ENCODE data around the gene SELL.
"Not testable (repeated sequence)": the region's sequence is repeated elsewhere in the genome, so short reads cannot be mapped to it uniquely, and the experiment has no call there.

Gene SELL

DNA sequence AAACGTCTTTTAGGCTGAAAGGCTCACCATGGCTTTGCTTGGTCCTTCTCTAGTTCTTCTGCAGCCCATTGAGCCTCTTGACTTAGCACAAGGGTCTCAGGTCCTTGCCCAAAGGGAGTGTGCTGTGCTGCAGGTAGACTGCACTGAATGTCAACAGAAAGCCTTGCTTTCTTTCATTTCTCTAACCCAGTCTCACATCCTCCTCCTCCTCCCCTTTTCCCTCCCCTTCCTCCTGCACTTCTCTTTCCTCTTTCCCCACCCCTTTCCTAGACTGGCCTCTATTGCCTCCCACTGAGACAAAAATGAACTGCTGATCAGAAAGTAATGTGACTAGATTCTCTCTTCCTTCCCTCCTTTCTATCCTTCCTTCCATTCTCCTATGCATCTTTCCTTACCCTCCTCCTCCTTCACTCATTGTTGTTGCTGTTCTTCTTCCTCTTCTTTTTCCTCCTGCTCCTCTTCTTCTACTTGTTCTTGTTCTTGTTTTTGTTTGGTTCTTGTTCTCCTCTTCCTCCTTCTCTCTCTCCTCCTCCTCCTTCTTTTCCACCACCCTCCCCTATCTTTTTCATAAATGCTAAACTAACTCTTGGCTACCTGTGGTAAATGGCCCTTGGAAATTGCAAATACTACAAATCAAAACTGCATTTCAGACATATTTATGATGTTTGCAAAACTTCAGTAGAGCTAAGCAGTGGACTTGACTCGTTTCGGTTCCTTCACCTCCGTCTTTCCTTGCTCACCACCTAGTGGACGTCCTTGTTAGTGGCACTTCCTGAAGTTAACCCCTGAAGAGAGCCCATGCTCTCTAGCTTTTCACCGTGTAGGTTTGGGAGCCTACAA, at the start of gene SELL:
Gene SELL (minus strand): TSS at position 152 of the 840 bp plus-strand sequence. CDS start 122 bp downstream, at position 30.
- DNase-seq = peak; percentile 82

DNA sequence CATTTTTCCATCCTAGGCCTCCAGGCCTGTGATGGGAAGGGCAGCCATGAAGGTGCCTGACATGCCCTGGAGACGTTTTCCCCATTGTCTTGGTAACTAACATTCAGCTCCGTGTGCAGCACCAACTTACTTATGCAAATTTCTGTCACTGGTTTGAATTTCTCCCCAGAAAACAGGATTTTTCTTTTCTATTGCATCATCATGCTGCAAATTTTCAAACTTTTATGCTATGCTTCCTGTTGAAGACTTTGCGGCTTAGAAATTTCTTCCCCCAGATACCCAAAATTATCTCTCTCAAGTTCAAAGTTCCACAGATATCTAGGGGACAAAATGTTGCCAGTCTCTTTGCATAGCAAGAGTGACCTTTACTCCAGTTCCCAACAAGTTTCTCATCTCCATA, 47.6 kb upstream of the SELL start:
- DNase-seq = no peak

DNA sequence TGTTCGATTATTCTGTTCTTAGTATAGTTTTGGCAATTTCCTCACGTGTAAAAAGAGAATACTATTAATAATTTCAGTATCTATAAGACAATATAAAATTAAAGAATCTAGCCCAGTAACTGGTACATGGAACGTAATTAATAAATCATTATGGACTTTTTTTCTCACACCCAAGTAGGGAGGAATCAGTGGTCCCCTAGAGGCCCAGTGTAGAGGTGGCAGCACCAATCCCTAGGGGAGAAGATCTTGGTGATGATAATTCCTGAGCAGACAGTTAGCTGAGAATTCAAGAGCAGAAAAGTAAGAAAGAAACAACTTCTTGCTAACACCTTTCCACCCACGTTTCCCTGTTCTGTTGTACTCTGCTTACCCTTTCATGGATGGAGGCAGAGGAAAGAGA, 42.1 kb upstream of the SELL start:
- no peak for DNase-seq

DNA sequence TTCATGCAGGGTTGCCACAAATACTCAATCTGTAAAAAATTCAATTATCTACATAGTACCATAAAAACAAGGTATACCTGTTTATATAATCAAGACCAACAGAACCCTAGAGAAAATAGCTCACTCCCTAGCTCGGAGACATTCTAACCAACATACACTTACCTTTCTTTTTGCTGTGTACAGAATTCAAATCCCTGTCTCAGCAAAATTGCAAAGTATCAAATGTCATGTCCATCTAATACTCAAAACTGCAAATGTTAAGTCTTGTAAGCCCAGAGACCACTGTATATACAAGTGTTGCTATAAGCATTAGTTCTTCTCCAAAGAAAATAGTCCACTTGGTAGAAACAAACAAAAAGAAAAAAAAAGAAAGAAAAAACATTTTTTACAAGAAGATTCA, 38.6 kb upstream of the SELL start:
- DNase-seq = no peak

DNA sequence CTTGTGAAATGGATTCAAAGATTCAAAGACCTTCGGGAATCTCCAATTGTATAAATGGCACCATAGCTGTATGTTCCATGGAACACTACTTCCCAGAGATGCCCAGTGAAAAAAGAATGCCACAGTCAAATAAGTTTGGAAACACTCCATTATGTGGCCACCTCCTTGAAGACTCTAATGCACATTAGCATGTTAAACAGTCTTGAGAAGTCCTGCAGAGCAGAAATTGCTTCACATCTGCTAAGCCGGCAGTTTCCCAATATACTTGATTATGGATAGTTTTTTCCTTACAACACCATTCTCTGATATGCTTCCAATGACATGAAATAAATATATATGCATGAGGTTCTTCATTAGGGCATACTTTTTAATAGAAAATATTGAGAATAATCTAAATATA, 35.1 kb upstream of the SELL start:
- DNase-seq = no peak

DNA sequence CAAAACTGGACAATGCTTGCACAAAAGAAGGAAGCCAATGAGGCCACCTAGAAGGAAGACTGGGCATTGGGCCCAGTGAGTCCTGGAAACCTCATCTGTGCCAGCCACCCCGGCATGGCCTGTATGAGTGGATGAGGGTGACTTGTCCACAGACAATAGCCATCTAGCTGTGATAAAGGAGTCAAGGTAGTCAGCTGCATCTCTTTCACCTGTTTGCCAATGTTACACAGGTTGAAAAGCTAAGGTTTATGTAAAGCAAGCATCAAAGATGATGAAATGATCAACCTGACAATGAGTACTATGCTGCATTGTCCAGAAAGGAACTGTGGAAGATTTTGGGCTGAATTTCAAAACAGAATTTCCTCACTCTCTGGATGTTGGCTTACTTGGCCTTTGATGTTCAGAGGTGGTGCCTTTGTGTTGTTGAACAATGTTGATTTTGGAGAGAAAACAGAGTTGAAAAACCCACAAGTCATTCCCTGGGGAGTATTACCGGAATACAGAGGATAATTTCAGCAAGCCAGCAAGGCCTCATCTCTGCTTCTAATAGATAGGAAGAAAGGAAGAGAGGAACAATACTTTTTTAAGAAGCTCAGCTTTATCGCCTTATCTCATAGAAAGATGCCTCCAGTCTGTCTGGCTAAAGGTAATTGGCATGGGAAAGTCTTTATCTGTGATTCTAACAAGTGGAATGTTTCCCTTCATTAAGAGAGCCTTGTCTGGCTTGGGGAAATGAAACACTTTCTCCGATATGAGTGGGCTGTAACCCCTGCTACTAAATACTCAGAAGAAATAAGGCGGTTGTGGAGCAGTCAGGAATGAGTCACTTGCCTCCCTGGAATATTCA, 33.8 kb upstream of the SELL start:
- DNase-seq = no peak

DNA sequence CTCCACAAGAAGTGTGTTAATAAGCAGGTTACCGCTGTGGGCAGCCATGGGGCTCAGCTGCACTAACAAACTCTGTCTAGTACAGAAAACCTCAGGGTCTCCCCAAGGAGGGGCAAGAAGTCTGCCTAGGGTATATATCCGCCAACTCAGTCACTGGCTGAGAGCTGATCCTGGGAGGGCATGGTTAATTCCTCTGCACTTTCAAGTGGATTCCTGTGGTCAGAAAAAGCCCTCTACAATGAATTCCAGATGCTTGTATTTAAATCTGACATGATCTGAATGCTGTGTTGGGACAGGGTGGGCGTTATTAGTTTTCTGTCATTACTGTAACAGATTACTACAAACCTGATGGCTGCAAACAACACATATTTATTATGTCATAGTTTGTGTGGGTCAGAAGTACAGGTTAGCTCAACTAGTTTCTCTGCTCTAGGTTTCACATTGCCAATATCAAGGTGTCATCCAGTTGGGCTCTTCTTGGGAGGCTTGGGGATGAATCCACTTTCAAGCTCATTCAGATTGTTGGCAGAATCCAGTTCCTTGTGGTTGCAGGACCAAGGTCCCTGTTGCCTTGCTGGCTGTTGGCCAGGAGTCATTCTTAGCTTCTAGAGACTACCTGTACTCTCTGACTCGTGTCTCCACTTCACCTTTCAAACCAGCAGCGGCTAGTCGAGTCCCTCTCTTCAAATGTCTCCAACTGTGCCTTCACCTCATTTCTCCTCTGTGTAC, 30.4 kb upstream of the SELL start:
- DNase-seq = no peak

DNA sequence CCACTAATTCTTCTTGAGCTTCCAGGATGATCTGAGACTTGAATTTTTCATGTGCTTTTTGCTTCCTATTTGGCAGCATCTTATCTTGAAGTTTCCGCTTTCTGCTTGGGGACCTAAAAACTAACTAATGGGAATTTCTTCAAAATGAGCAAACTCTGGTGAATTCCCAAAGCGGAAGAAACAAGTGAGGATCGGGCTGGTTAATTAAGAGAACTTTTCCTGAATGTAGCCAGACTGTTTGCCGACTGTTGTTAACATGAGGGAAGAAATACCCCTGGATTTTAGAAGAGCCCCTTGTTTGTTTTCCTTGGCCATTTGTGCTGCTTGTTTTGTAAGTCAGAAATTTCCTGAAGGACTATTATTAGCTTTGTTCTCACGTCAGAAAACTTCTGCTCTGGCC, 28.6 kb upstream of the SELL start:
- no peak for DNase-seq

DNA sequence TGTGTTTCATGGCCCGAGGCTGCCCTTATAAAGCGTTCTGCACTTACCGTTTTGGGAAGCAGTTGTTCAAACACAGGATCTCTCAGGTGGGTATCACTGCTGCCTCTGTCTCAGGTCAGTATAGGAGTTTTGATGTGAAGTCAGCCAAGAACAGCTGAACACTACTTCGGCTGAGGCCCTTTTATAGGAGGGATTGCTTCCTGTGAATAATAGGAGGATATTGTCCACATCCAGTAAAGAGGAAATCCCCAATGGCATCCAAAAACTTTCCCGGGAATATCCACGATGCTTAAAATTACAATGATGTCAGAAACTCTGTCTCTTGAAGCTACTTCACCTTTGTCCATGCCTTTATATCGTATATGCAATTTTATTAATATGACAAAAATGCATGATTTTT, 22.5 kb upstream of the SELL start, which contains the start of gene SELE:
Gene SELE (minus strand): TSS at position 156 of the 400 bp plus-strand sequence. CDS start 467 bp downstream, outside the sequence.
- no peak for DNase-seq

DNA sequence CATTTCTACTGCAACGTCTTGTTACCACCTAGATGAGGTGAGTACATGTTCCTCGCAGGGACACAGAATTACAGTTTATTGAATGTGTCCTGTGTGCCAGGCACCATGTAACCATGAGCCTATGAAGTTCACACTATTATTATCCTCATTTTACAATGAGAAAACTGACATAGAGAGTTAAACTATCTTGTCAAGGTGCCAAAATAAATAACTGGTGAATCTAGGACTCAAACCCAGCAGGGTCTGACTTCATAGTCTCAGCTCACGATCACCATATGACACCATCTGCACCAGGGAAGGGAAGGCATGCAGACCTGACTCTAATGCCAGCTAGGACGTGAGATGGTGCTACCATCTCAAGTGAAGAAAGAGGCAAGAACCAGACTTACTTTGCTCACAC, 20.0 kb upstream of the SELL start:
- DNase-seq = no peak

DNA sequence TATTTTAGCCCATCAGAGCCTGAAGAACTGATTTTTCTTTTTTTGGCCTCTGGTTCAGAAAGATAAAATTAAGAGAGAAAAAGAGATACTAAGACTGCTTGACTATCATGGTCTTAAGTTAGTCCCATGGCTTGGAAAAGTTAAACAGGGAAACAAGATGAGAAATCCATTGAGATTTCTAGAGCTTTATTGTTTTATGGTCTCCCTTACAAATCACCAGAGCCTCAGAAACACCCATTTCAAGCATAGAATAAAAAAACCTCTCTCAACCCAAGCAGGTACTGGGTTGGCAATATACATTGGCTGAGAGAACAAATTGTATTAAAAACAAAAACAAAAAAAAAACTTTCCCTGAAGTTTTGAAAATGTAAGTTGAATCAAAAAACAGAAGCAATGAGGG, 18.6 kb upstream of the SELL start:
- no peak for DNase-seq

DNA sequence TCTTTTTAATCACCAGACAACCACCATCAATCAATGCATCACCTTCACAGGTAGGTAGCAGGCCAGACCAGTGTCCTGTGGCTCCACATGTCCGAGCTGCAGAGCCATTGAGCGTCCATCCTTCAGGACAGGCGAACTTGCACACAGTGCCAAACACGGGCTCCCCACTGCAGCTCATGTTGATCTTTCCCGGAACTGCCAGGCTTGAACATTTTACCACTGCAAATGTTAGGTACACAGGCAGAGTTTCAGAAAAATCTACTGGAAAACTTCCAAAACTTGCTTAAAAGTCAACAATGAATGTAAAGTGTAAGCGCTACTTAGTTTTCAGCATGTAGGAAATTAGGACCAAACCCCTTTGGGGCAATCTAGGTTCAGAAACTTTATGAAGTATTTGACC, 15.9 kb upstream of the SELL start:
- DNase-seq = no peak

DNA sequence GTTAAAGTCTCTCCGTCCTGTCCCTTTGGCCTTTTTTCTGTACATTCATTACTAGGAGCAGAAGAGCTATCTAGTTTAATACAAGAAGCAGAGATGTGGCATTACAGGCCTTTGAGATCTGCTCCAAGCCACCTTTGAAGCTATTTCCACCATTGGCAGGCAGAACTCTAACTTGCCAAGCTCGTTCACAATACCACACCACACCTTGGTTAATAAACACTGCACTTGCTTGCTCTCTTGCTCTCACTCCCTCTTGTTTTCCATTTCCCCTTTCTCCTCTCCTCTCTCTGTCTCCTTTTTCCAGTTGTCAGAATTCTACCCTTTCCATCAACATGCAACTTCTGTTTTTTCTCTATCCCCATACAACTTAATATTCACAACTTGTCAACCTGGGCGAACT, 15.4 kb upstream of the SELL start:
- no peak for DNase-seq

DNA sequence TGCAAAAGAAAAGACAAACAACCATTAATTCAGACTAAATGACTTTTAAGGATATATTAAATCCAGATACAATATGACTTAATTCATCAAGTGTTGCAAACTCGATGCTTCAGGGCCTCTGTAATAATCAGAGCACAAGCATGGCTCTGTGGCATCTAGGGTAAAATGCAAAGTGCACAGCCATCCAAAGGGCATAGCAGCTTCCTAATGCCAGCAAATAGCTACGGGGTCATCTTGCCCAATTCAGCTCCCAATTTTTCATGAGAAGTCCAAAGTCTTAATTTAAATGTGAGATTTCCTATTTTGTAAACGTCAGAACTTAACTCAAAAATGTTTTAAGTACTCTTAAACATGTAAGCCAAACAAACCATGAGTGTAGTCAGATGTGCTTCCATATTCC, 14.5 kb upstream of the SELL start:
- no peak for DNase-seq

DNA sequence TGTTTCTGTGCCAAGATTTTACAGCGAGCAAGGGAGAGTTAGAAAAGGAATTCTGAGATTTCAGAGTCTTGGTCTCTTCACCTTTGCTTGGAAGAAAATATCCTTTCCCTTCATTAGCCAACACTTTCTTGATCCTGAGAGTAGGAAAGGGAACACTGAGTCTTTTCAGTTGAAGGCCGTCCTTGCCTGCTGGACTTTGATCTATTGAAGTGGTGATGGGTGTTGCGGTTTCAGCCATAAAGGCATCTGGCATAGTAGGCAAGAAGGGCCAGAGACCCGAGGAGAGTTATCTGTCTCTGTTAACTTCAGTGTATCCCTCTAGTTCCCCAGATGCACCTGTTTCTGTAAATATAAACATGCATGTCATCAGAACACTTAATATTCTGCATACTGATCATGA, 12.7 kb upstream of the SELL start:
- no peak for DNase-seq

DNA sequence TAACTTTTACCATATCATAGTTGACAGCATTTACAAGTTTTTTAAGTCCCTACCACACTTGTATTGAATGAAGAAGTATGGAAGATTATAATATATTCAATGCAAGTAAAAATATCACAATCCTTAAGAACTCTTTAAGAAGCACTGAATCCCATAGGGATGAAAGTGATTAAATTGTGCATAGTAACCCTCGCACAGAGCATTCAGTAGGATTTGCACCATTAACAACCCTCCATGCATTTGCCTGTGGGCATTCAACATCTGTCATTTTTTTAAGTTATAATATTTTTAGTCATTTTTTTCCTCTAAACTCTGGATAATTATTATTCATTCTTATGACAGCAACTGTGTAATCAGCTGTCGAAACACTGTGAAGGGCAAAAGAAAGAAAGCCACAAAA, 12.3 kb upstream of the SELL start:
- no peak for DNase-seq

DNA sequence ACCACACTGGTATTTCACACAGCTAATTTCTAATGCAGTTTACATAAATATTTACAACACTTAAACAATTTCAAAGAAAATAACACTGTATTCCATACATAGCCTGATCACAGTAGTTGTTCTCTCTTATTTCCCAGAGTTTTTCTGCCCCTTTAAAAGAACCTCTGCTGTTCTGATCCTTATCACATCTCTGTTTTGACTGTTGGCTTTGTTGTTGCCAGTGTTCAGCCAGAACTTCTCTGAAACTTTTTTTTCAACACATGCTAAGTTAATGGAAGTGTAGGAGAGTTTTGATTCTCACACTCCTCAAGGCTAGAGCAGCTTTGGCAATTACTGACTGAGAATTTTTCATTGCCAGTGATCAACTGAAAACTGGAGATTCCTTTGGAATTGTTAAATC, 11.4 kb upstream of the SELL start:
- DNase-seq = no peak

DNA sequence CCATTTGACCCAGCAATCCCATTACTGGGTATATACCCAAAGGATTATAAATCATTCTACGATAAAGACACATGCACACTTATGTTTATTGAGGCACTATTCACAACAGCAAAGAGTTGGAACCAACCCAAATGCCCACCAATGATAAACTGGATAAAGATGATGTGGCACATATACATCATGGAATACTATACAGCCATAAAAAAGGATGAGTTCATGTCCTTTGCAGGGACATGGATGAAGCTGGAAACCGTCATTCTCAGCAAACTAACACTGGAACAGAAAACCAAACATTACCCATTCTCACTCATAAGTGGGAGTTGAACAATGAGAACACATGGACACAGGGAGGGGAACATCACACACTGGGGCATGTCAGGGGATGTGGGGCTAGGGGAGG, 3.7 kb upstream of the SELL start:
- DNase-seq = not testable (repeated sequence)

DNA sequence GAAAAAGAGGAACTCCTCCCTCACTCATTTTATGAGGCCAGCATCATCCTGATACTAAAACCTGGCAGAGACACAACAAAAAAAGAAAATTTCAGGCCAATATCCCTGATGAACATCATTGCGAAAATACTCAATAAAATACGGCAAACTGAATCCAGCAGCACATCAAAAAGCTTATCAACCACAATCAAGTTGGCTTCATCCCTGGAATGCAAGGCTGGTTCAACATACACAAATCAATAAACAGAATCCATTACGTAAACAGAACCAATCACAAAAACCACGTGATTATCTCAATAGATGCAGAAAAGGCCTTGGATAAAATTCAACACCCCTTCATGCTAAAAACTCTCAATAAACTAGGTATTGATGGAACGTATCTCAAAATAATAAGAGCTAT, 1.7 kb upstream of the SELL start:
- DNase-seq = not testable (repeated sequence)

DNA sequence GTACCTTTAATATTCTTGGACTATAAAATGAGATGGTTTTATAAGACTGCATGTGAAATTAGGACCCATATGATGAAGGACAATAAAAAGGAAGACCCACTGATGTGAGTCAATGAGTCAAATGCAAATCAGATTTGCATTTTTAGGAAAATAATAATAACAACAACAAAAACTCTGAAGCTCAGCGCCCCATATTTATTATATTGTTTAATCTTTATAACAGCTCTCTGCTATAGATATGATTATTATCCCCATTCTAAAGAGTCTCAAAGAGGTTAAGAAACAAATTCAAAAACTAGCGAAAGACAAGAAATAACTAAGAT, 850 bp upstream of the SELL start:
- no peak for DNase-seq

DNA sequence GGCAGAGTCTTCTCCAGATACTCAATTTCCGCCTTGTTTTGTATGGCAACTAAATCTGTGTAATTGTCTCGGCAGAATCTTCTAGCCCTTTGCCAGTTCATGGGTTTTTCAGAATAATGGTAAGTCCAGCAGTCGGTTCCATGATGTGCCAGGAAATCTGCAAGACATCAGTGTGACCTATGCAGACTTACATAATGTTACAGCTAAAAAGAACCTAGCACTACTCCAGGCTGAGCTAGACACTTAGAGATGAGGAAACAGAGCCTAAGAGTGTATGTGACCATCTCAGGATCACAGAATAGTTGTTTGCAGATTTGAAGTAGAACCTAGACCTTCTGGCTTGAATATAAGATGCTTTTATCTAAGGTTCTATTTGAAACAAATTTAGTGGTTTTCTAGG, 2.8 kb downstream of the SELL start:
- no peak for DNase-seq

DNA sequence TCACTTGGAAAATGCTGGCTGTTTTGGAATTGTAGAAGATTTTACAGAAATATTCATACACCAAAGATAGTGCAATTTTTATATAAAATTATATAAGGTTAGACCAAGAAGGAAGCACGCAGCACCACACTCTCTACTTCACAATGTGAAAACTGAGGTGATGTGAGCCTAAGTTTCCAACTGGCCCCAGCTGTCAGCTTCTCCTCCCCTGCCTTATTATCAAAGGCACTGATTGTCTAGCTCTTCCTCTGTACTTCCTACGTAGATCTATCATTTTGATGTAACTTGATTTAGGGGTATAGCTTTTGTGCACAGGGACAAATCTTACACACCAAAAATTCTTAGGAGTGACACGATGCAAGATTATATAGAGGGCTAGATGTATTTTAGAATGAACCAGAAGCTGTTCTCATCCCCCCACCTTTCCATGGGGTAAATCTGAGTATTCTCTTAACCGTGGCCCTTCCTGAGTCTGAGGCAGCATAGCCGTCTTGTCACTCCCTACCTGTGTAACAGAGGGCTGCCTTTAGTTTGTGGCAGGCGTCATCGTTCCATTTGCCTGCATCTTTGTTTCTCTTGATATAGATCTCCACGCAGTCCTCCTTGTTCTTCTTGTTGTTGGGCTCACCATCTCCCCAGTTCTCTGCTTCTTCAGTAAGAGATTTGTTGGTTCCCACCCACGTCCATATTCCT, 3.4 kb downstream of the SELL start:
- DNase-seq = no peak

DNA sequence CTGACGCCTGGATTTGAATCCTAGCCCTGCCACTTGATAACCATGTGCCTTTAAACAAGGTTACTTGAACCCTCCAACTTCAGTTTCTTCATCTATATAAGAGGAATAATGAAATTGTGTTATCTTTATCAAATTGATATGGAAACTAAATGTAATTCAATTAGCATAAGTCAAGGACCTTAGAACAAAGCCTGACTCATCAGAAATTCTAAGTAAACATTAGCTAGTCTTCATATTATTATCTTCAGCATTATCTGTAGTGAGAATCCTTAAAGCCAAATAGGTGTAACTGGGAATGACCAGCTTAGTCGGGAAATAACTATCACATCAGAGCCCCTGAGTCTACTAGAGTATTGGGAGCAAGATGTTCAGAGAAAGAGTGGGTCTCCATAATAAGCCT, 6.6 kb downstream of the SELL start:
- DNase-seq = no peak
